CD4-positive, CD25-positive, alpha-beta regulatory T cell (primary cell): ENCODE measurements around the gene ALMS1. TPM values are rescaled to one million over a fixed set of nuclear protein-coding genes. Genes with fewer than 3 reads are reported as not detected.
"Not testable (repeated sequence)": the region's sequence is repeated elsewhere in the genome, so short reads cannot be mapped to it uniquely, and the experiment has no call there.

Source experiments
- ATAC-seq, 2 donors: fragments of 150-1000 bp; cut with Tn5 transposase; one replicate each; pipeline ENCODE4 v1.10.0; 2021; ENCODE audit warnings: low read depth in 2 of 2, moderate number of reproducible peaks in 2 of 2, moderate library complexity in 1 of 2
- DNase-seq, 3 donors: peaks; one replicate each; pipeline versions ENCODE4 v3.0.0 to v3.0.0-alpha.2; 2012 to 2022; ENCODE audit warnings: mixed read lengths in 1 of 3
- H3K27ac ChIP-seq: one replicate; pipeline ENCODE4 v1.7.0; 2013; ENCODE audit warnings: mild to moderate bottlenecking, low read length; ENCODE audit not compliant: insufficient read depth, poor library complexity, severe bottlenecking
- H3K27me3 ChIP-seq: one replicate; pipeline ENCODE4 v1.7.0; 2013; ENCODE audit warnings: low read length; ENCODE audit not compliant: control insufficient read depth, insufficient read depth
- H3K36me3 ChIP-seq: one replicate; pipeline ENCODE4 v1.7.0; 2013; ENCODE audit warnings: mild to moderate bottlenecking, low read length, moderate library complexity; ENCODE audit not compliant: control insufficient read depth, insufficient read depth
- H3K4me1 ChIP-seq: 2 replicates; pipeline ENCODE4 v1.7.0; 2013; ENCODE audit warnings: mild to moderate bottlenecking, low read length; ENCODE audit not compliant: insufficient read depth, control insufficient read depth, poor library complexity, severe bottlenecking
- H3K4me3 ChIP-seq: one replicate; pipeline ENCODE4 v1.7.0; 2013; ENCODE audit warnings: low read depth, mild to moderate bottlenecking, low read length, moderate library complexity
- H3K9me3 ChIP-seq, 2 experiments: 1 replicate in 1 of 2; 2 replicates in 1 of 2; pipeline ENCODE4 v1.7.0; 2013; ENCODE audit warnings: low read length in 2 of 2, mild to moderate bottlenecking in 1 of 2, moderate library complexity in 1 of 2; ENCODE audit not compliant: control insufficient read depth in 2 of 2
- H3K27ac Mint-ChIP-seq, 3 donors: one replicate each; pipeline ENCODE4 v1.8.0; 2020 to 2022; ENCODE audit warnings: mild to moderate bottlenecking in 3 of 3, mixed read lengths in 3 of 3, moderate library complexity in 2 of 3
- H3K27me3 Mint-ChIP-seq: one replicate; pipeline ENCODE4 v1.8.0; 2022; ENCODE audit warnings: mild to moderate bottlenecking, mixed read lengths
- H3K36me3 Mint-ChIP-seq: one replicate; pipeline ENCODE4 v1.8.0; 2020; ENCODE audit warnings: mixed read lengths
- H3K4me1 Mint-ChIP-seq, 4 donors: one replicate each; pipeline ENCODE4 v1.8.0; 2020 to 2022; ENCODE audit warnings: mixed read lengths in 4 of 4, mild to moderate bottlenecking in 1 of 4
- H3K4me3 Mint-ChIP-seq, 4 donors: one replicate each; pipeline ENCODE4 v1.8.0; 2020 to 2022; ENCODE audit warnings: mild to moderate bottlenecking in 4 of 4, mixed read lengths in 4 of 4, moderate library complexity in 3 of 4
- H3K9me3 Mint-ChIP-seq, 7 donors: one replicate each; pipeline ENCODE4 v1.8.0; 2020 to 2022; ENCODE audit warnings: mixed read lengths in 7 of 7, mild to moderate bottlenecking in 3 of 7, moderate library complexity in 2 of 7
- polyA plus RNA-seq, 4 donors: library from polyadenylated mRNA; unstranded; fragments of 300-500 nt; fragmentation: Illumina TruSeq; gene quantifications; one replicate each; pipeline ENCODE4 v1.2.3, GENCODE V29; 2021
- total RNA-seq: library from RNA; stranded (reverse); gene quantifications from one replicate; pipeline ENCODE4 v1.2.3, GENCODE V29; 2022

ALMS1 gene
- total and polyA plus RNA-seq, 5 donors from 2014 or later = 1.6 to 29.3 (median 2.7) TPM

DNA sequence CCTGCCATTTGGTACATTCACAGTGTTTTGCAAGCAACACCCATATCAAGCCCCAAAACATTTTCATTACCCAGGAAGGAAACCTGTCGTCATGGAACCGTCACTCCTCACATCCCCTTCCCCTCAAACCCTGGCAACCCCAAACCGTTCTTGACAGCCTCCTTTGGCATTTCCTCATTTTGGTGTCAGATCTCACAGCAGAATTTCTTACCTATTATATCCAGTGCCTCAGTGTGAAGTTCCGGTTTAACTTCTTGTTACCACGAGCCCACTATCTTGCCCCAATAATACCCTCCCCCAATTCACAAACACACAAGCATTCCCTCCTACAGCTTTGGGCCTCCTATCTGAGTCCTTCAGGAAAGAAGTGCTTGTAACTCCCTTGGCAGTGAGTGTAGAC is 240.6 kb downstream of the ALMS1 start:
- not testable (repeated sequence) for H3K27me3 ChIP-seq, H3K36me3 Mint-ChIP-seq, H3K36me3 ChIP-seq, H3K4me3 Mint-ChIP-seq, H3K27ac ChIP-seq, H3K4me3 ChIP-seq, H3K27ac Mint-ChIP-seq, DNase-seq, H3K9me3 ChIP-seq, ATAC-seq, H3K4me1 Mint-ChIP-seq, H3K4me1 ChIP-seq
- peaks cover 10% of the 10 kb centered on the region for H3K27me3 Mint-ChIP-seq
- peaks cover 0 to 13% (median 1%) of the 10 kb centered on the region in 7 donors for H3K9me3 Mint-ChIP-seq

DNA sequence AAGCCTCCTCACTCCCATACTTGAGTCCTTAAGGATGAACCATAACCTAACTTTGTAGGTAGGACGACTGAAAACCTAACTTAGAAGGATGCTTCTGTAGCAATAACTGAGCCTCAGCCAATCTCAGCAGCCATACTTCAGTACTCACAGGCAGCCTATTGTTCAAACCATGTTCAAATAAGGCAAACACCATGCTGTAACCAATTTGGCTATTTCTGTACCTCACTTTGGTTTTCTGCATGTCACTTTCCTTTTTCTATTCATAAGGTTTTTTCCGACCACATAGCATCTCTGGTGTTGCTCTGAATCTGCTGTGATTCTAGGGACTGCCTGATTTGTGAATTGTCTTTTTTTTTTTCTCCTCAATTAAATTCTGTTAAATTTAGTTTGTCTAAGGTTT is 242.9 kb downstream of the ALMS1 start:
- not testable (repeated sequence) for H3K4me1 ChIP-seq, H3K4me3 ChIP-seq, H3K9me3 ChIP-seq, H3K27me3 ChIP-seq, H3K27me3 Mint-ChIP-seq, H3K4me1 Mint-ChIP-seq, H3K36me3 Mint-ChIP-seq, H3K27ac Mint-ChIP-seq, H3K27ac ChIP-seq, DNase-seq, ATAC-seq, H3K36me3 ChIP-seq
- Mint-ChIP-seq H3K9me3 (peaks cover 0 to 13% (median 1%) of the 10 kb centered on the region in 7 donors), H3K4me3 (peak overlapping the region in 1 of 4 donors; percentile 51)

GRCh38 chr2:73630662-73631266 is 245.1 kb downstream of the ALMS1 start:
- not testable (repeated sequence) for H3K36me3 ChIP-seq, H3K4me1 ChIP-seq, H3K4me3 Mint-ChIP-seq, H3K9me3 ChIP-seq, H3K4me3 ChIP-seq, H3K36me3 Mint-ChIP-seq, H3K4me1 Mint-ChIP-seq, H3K27ac ChIP-seq, H3K27me3 ChIP-seq
- DNase-seq (peak in 1 of 3 donors; percentile 5), ATAC-seq (peak in 1 of 2 donors; percentile 50)
- H3K27ac Mint-ChIP-seq = peak overlapping the region in 1 of 3 donors; percentile 26
- H3K9me3 Mint-ChIP-seq = peaks cover 0 to 13% (median 1%) of the 10 kb centered on the region in 7 donors
- peaks cover 14% of the 10 kb centered on the region for H3K27me3 Mint-ChIP-seq

GRCh38 chr2:73636977-73637376 is 251.3 kb downstream of the ALMS1 start:
- H3K36me3 Mint-ChIP-seq, H3K4me3 Mint-ChIP-seq, H3K27ac Mint-ChIP-seq, H3K4me3 ChIP-seq, H3K4me1 Mint-ChIP-seq, H3K27ac ChIP-seq, H3K27me3 ChIP-seq, H3K36me3 ChIP-seq, DNase-seq, H3K4me1 ChIP-seq, H3K9me3 Mint-ChIP-seq, ATAC-seq, H3K9me3 ChIP-seq: not testable (repeated sequence)
- H3K27me3 Mint-ChIP-seq = peaks cover 12% of the 10 kb centered on the region

DNA sequence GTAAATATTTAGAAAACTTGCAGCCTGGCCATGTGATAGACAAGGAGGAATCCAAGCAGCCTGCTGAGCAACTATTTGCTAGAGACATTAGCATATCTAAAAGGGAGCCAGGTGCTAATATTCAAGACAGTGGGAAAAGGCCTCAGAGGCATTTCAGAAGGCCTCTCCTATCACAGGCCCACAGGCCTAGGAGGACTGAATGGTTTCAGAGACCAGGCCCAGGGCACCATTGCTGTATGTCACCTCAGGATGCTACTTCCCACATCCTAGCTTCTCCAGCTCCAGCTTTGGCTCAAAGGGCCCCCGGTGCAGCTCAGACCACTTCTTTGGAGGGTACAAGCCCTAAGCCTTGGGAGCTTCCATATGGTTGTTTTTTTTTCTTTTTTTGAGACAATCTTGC is 252.8 kb downstream of the ALMS1 start:
- Histone ChIP-seq H3K27me3 (no peaks in the 10 kb centered on the region), H3K27ac (no peak overlapping the region), H3K4me1 (no peaks in the 10 kb centered on the region), H3K36me3 (no peaks in the 10 kb centered on the region), H3K9me3 (peaks cover 0 to 7% of the 10 kb centered on the region in 2 experiments), H3K4me3 (no peak overlapping the region)
- peaks cover 16% of the 10 kb centered on the region for H3K27me3 Mint-ChIP-seq
- no peak overlapping the region for H3K27ac Mint-ChIP-seq
- H3K36me3 Mint-ChIP-seq = no peaks in the 10 kb centered on the region
- no peak for DNase-seq
- ATAC-seq = no peak
- H3K4me3 Mint-ChIP-seq = no peak overlapping the region
- H3K9me3 Mint-ChIP-seq = peaks cover 0 to 10% (median 1%) of the 10 kb centered on the region in 7 donors
- H3K4me1 Mint-ChIP-seq = no peaks in the 10 kb centered on the region

DNA sequence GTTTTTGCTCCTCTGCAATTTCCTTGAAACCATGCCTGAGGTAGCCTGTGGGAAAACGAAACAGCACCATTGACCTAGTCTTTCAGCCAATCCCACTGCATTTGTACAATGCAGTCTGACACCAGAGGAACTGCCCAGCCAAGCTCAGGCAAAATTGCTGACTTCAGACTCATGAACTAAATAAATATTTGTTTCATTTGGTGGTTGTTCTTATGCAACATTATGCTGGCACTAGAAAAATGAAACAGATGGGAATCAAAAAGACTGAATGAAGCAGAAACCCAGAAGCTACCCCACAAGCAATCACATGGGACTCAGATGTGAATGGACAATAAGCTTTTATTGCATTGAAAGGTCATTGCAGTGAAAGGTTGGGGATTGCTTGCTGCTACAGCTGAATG is 254.9 kb downstream of the ALMS1 start:
- Histone ChIP-seq H3K36me3 (no peaks in the 10 kb centered on the region), H3K27ac (no peak overlapping the region), H3K9me3 (peaks cover 0 to 7% of the 10 kb centered on the region in 2 experiments), H3K4me1 (no peaks in the 10 kb centered on the region), H3K4me3 (no peak overlapping the region), H3K27me3 (no peaks in the 10 kb centered on the region)
- peaks cover 10% of the 10 kb centered on the region for H3K27me3 Mint-ChIP-seq
- no peak overlapping the region for H3K4me3 Mint-ChIP-seq
- DNase-seq = no peak
- H3K36me3 Mint-ChIP-seq = no peaks in the 10 kb centered on the region
- no peaks in the 10 kb centered on the region for H3K4me1 Mint-ChIP-seq
- H3K9me3 Mint-ChIP-seq = peaks cover 0 to 10% (median 1%) of the 10 kb centered on the region in 7 donors
- H3K27ac Mint-ChIP-seq = no peak overlapping the region
- no peak for ATAC-seq

DNA sequence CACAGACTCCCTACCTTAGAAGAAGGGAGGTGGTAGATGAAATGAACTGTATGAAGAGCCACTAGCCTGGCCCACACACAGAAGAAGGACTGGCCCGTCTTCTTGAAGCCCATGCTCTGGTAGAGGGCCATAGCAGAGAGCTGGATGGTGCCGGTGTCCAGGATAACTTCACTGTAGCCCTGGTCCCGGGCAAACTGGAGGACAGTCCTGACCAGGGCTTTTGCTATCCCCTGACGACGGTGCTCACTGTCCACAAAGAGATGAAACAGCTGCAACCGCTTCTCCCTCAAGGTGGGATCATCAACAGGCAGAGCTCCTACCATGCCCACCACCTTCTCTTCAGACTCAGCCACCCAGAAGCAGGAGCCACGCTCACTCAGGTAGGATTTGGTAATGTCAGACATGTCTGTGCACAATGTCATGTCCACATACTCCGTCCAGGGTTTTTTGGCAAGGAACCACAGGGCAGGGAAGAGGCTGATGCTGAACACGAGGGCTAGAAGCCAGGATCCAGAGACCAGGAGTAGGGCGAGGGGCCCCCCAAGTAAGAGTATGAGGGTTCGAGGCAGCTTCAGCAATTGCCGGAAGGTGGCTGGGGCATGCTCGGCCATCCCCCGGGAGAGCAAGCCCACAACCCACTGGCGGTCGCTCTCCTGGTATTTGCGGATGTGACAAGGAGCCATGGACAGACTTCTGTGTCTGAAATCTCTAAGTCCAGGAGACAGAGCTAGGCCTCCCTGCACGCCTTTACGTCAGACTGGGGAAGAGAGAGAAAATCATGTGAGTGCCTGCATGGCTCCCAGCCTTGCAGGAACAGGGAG is 255.5 kb downstream of the ALMS1 start:
- DNase-seq = no peak
- no peaks in the 10 kb centered on the region for H3K4me1 Mint-ChIP-seq
- H3K27ac ChIP-seq = no peak overlapping the region
- H3K4me3 Mint-ChIP-seq = no peak overlapping the region
- H3K9me3 ChIP-seq = peaks cover 0 to 7% of the 10 kb centered on the region in 2 experiments
- no peaks in the 10 kb centered on the region for H3K36me3 Mint-ChIP-seq
- no peak for ATAC-seq
- peaks cover 0 to 10% (median 1%) of the 10 kb centered on the region in 7 donors for H3K9me3 Mint-ChIP-seq
- H3K27ac Mint-ChIP-seq = no peak overlapping the region
- H3K27me3 Mint-ChIP-seq = peaks cover 4% of the 10 kb centered on the region
- no peak overlapping the region for H3K4me3 ChIP-seq
- no peaks in the 10 kb centered on the region for H3K36me3 ChIP-seq
- H3K4me1 ChIP-seq = no peaks in the 10 kb centered on the region
- no peaks in the 10 kb centered on the region for H3K27me3 ChIP-seq

- Histone ChIP-seq H3K4me1 (no peaks in the 10 kb centered on the region), H3K4me3 (no peak overlapping the region), H3K9me3 (peaks cover 0 to 7% of the 10 kb centered on the region in 2 experiments), H3K27ac (no peak overlapping the region), H3K36me3 (no peaks in the 10 kb centered on the region), H3K27me3 (no peaks in the 10 kb centered on the region)
- no peaks in the 10 kb centered on the region for H3K4me1 Mint-ChIP-seq
- peaks cover 0 to 10% (median 1%) of the 10 kb centered on the region in 7 donors for H3K9me3 Mint-ChIP-seq
- H3K36me3 Mint-ChIP-seq = no peaks in the 10 kb centered on the region
- peak overlapping the region in 1 of 3 donors; percentile 26 for H3K27ac Mint-ChIP-seq
- no peak overlapping the region for H3K4me3 Mint-ChIP-seq
- DNase-seq = no peak
- peaks cover 4% of the 10 kb centered on the region for H3K27me3 Mint-ChIP-seq
- ATAC-seq = no peak
These were observed 256.1 kb downstream of the ALMS1 start for GRCh38 chr2:73641767-73642062.
